BJ (cell line): ENCODE results near the gene COBL. TPM values are rescaled to one million over a fixed set of nuclear protein-coding genes. Genes with fewer than 3 reads are reported as not detected.

ENCODE experiments used
- CTCF ChIA-PET: fragments of 350-600 bp; formaldehyde crosslinking; extraction: SDS; loops from one replicate; lab custom pipeline; 2021; ENCODE audit warnings: antibody characterized with exemption, inconsistent platforms; lab: Yijun Ruan, JAX
- POLR2A ChIA-PET: fragments of 300-600 bp; sonication (Branson Sonifier 250); formaldehyde crosslinking; extraction: SDS; loops from one replicate; lab custom pipeline; 2021; ENCODE audit warnings: antibody characterized with exemption; lab: Charles Lee
- DNase-seq: peaks from one replicate; pipeline ENCODE4 v3.0.0-alpha.2; 2011; ENCODE audit warnings: low read depth
- H3K27me3 ChIP-seq: 2 replicates; pipeline ENCODE4 v1.6.0; 2011; ENCODE audit warnings: low read length; ENCODE audit not compliant: control insufficient read depth, insufficient read depth
- H3K36me3 ChIP-seq: 2 replicates; pipeline ENCODE4 v1.5.1; 2011; ENCODE audit warnings: low read length; ENCODE audit not compliant: control insufficient read depth, insufficient read depth
- H3K4me3 ChIP-seq: 2 replicates; pipeline ENCODE4 v1.5.1; 2011; ENCODE audit warnings: low read depth, mild to moderate bottlenecking, control low read depth, low read length
- polyA plus RNA-seq: library from polyadenylated mRNA; depleted of rRNA; stranded (reverse); fragments of >200 nt; gene quantifications from 2 replicates; pipeline ENCODE4 v1.2.3, GENCODE V29; 2011
- TF ChIP-seq, protein P1 (sequence below): IDR thresholded peaks from 2 replicates; pipeline ENCODE4 v1.5.1; 2011; ENCODE audit warnings: low read depth, mild to moderate bottlenecking, control low read depth, inconsistent platforms, low read length, moderate library complexity; ENCODE audit not compliant: insufficient read depth

Gene COBL
- polyA plus RNA-seq, 1 experiment = not detected

DNA sequence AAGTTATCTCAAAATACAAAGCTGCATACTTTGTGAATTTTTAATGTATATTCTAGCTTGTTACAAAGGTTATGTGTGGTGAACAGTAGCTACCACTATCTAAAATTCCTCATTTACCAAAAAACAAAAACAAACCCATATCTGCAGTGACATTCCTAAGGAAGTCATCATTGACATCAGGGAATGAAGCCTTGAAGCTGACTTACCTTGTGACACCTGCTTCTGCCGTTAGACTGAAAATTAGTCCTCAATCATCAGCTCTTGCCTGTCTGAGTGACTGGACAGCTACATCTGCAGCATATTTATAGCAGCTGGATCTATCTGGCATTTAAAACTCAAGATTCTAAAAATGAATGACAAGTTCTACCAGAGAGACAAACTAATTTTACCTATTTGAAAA lies 43.2 kb downstream of the COBL start:
- Histone ChIP-seq H3K27me3 (no peaks in the 10 kb centered on the region), H3K4me3 (no peak overlapping the region), H3K36me3 (no peaks in the 10 kb centered on the region)
- TF ChIP-seq, protein P1, sequence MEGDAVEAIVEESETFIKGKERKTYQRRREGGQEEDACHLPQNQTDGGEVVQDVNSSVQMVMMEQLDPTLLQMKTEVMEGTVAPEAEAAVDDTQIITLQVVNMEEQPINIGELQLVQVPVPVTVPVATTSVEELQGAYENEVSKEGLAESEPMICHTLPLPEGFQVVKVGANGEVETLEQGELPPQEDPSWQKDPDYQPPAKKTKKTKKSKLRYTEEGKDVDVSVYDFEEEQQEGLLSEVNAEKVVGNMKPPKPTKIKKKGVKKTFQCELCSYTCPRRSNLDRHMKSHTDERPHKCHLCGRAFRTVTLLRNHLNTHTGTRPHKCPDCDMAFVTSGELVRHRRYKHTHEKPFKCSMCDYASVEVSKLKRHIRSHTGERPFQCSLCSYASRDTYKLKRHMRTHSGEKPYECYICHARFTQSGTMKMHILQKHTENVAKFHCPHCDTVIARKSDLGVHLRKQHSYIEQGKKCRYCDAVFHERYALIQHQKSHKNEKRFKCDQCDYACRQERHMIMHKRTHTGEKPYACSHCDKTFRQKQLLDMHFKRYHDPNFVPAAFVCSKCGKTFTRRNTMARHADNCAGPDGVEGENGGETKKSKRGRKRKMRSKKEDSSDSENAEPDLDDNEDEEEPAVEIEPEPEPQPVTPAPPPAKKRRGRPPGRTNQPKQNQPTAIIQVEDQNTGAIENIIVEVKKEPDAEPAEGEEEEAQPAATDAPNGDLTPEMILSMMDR = no peak
- ChIA-PET POLR2A (no interaction called here), CTCF (interaction anchor here (1.0 kb wide), 1 partner anchor 15 kb away, joined by 3 read pairs; no protein-coding TSS in a partner anchor)
- DNase-seq = no peak

DNA sequence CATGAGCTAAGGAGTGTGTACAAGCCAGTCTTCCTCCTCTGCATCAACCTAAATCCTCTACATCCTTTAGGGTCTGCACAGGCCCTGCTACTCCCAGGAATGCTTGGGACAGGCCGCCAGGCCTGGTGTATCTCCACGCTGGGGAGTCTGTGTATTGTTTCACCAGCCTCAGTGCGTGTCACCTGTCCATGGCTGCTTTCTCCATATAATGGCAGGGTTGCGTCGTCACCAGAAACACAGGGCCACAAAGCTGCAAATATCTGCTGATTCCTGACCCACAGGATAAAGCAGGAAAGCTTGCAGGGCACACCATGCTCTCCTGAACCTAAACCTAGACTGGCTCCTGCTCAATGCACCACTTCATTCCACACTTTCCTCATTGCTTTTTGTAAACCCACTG lies 45.6 kb downstream of the COBL start:
- ChIA-PET POLR2A (no interaction called here), CTCF (no interaction called here)
- Histone ChIP-seq H3K4me3 (no peak overlapping the region), H3K27me3 (no peaks in the 10 kb centered on the region), H3K36me3 (no peaks in the 10 kb centered on the region)
- TF ChIP-seq, protein P1 = no peak
- no peak for DNase-seq

DNA sequence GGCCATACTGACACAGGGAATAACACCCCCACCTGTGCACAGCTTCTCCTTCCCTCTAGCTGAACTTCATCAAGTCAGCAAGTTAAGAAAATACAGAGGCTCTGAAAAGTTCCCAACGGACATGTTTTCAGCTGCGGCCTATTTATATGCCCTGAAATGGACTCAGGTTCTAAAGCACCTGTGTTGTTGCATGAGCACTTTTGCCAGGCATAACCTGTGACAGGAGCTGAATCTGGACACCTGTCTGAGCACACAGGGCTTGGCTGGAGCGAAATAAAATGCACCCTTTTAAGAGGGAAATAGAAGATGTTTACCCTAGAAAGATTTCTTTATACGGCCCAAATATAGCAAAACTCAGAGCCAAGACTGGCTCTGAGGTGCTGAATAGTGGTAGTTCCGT lies 46.7 kb downstream of the COBL start:
- DNase-seq = no peak
- TF ChIP-seq, protein P1 = no peak
- no peaks in the 10 kb centered on the region for H3K27me3 ChIP-seq
- no peaks in the 10 kb centered on the region for H3K36me3 ChIP-seq
- no peak overlapping the region for H3K4me3 ChIP-seq
- ChIA-PET POLR2A (no interaction called here), CTCF (interaction anchor here (0.5 kb wide), 1 partner anchor 37 kb away, joined by 3 read pairs; no protein-coding TSS in a partner anchor)

DNA sequence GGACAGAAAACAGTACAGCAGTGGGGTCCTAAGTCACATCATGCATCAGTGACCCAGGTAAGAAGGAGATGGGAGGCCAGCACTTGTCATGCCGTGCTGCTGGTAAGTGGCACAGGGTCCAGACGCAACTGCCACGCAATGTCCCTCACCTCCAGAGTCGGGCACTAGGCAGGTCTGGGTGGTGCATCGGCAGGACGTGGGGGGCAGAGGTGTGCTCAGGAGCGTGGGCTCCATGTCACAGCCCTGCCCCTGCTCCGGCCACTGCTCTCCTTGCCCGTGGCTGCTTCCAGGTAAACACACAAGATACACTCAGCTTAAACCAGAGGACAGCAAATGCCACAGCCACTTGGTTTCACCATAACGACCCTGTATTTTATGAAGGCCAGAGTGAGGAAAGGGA lies 47.3 kb downstream of the COBL start:
- Histone ChIP-seq H3K4me3 (no peak overlapping the region), H3K27me3 (no peaks in the 10 kb centered on the region), H3K36me3 (no peaks in the 10 kb centered on the region)
- TF ChIP-seq, protein P1 = no peak
- CTCF ChIA-PET = no interaction called here
- POLR2A ChIA-PET = no interaction called here
- DNase-seq = no peak

DNA sequence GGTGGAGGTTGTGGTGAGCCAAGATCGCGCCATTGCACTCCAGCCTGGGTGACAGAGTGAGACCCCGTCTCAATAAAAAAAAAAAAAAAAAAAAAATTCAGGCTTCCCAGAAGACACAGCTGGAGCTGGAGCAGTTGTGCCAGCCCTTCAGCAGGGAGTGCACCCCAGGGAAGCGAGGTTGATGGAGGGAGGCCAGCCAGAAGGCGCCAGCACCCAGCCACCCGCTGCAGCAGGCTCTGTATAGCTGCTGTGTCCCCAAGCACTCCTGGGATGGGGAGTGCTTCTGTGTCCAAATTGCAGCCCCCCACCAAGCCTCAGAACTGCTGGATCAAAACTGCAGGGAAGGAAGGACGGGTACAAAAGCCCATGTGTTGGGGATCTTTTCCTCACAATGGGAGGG lies 47.8 kb downstream of the COBL start:
- CTCF ChIA-PET = no interaction called here
- POLR2A ChIA-PET = no interaction called here

More for the DNA sequence above, 47.8 kb downstream of the COBL start:
- no peak for DNase-seq
- no peaks in the 10 kb centered on the region for H3K27me3 ChIP-seq
- no peaks in the 10 kb centered on the region for H3K36me3 ChIP-seq
- H3K4me3 ChIP-seq = no peak overlapping the region
- TF ChIP-seq, protein P1 = no peak
